HG03460 (cell line): ENCODE results near the gene CP.
"Not testable (repeated sequence)": the region's sequence is repeated elsewhere in the genome, so short reads cannot be mapped to it uniquely, and the experiment has no call there.

Experiments
- ATAC-seq: cut with Tn5 transposase; IDR thresholded peaks from one replicate; pipeline ENCODE4 v1.9.1; 2021; ENCODE audit not compliant: unreplicated experiment

CP gene

GRCh38 chr3:149227591-149228268 is 6.1 kb upstream of the CP start:
- no peak for ATAC-seq

GRCh38 chr3:149226776-149227175 is 5.1 kb upstream of the CP start:
- no peak for ATAC-seq

GRCh38 chr3:149224736-149225594 is 3.3 kb upstream of the CP start:
- peak; percentile 93 for ATAC-seq

GRCh38 chr3:149223461-149223820 is 1.8 kb upstream of the CP start:
- ATAC-seq = no peak

GRCh38 chr3:149219380-149220121 is 2.1 kb downstream of the CP start:
- ATAC-seq = not testable (repeated sequence)

- ATAC-seq = no peak
These were observed 4.3 kb downstream of the CP start for GRCh38 chr3:149217347-149217746.

- ATAC-seq = no peak
These were observed 5.3 kb downstream of the CP start for GRCh38 chr3:149216193-149216869.

- ATAC-seq = no peak
These were observed 6.1 kb downstream of the CP start for GRCh38 chr3:149215515-149215914.

- ATAC-seq = no peak
These were observed 6.9 kb downstream of the CP start for GRCh38 chr3:149214702-149215101.

GRCh38 chr3:149212386-149212785 is 9.2 kb downstream of the CP start:
- no peak for ATAC-seq

- ATAC-seq = no peak
These were observed 12.2 kb downstream of the CP start for GRCh38 chr3:149209431-149209830.

GRCh38 chr3:149207475-149207874 is 14.2 kb downstream of the CP start:
- ATAC-seq = no peak

- ATAC-seq = no peak
These were observed 17.1 kb downstream of the CP start for GRCh38 chr3:149204390-149204991.

GRCh38 chr3:149203758-149204157 is 17.9 kb downstream of the CP start:
- peak; percentile 98 for ATAC-seq

- ATAC-seq = no peak
These were observed 22.2 kb downstream of the CP start for GRCh38 chr3:149199474-149199873.

- no peak for ATAC-seq
These were observed 23.0 kb downstream of the CP start for GRCh38 chr3:149198611-149199010.

GRCh38 chr3:149197669-149198068 is 24.0 kb downstream of the CP start:
- no peak for ATAC-seq

GRCh38 chr3:149196805-149197592 is 24.6 kb downstream of the CP start:
- ATAC-seq = not testable (repeated sequence)

- ATAC-seq = no peak
These were observed 26.4 kb downstream of the CP start for GRCh38 chr3:149195221-149195620.

GRCh38 chr3:149188494-149188893 is 33.1 kb downstream of the CP start:
- no peak for ATAC-seq
